AG09309 (cell line): ENCODE results near the gene ALOXE3.

Source experiments
- DNase-seq: peaks from one replicate; pipeline ENCODE4 v3.0.0-alpha.2; 2010; ENCODE audit warnings: low read depth
- H3K4me3 ChIP-seq: 2 replicates; pipeline ENCODE4 v1.5.1; 2011; ENCODE audit warnings: mild to moderate bottlenecking, low read depth, low read length, moderate library complexity; ENCODE audit not compliant: control insufficient read depth
- TF ChIP-seq, protein P1 (sequence below): IDR thresholded peaks from 2 replicates; pipeline ENCODE4 v1.5.1; 2011; ENCODE audit warnings: mild to moderate bottlenecking, low read depth, low read length, inconsistent platforms; ENCODE audit not compliant: insufficient read depth, control insufficient read depth; ENCODE audit errors: missing control alignments

Gene ALOXE3

DNA sequence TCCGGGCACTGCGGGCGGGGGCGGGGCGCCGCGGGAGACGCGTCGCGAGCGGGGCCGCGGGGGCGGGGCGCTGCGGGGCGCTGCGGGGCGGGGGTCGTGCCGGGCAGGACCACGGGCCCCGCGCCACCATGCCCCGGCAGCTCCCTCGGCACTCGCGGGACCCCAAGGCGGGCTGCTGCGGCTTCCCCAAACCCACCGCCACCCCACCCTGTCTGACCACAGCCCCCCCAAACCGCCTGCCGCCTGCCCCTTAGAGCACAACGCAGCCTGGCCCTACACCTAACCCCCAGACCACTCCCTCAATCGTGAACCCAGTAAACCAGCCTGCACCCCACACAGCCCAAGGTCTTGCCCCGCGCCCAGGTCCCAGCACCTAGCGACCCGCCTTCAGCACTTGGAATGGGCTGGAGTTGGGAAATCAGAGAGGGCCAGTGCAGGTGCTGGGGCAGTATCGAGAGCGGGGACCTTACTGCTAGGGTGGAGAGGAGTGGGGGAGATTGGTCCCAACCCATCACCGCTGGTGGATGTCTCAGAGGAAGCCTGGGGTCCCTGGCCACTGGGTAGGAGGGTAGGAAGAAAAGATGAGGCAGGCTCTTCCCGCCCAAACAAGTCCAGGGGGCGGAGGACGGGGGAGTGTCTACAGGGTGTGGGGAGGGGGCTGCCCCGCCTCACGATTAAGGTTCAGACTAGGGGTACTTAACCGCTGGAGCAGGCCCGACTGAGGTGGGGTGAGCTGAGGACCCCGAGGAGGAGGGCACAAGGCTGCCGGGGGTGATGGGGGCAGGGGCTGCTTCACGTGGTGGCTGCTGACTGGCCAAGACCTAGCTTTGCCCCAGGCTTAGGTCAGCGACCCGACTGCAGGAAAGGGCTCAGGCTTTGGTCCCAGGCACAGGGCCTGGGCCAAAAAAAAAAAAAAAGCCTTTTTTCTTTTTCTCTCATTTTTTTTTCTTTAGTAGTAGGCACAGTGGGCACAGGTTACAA is 45.0 kb upstream of the ALOXE3 start:
- no peak for DNase-seq
- TF ChIP-seq, protein P1, sequence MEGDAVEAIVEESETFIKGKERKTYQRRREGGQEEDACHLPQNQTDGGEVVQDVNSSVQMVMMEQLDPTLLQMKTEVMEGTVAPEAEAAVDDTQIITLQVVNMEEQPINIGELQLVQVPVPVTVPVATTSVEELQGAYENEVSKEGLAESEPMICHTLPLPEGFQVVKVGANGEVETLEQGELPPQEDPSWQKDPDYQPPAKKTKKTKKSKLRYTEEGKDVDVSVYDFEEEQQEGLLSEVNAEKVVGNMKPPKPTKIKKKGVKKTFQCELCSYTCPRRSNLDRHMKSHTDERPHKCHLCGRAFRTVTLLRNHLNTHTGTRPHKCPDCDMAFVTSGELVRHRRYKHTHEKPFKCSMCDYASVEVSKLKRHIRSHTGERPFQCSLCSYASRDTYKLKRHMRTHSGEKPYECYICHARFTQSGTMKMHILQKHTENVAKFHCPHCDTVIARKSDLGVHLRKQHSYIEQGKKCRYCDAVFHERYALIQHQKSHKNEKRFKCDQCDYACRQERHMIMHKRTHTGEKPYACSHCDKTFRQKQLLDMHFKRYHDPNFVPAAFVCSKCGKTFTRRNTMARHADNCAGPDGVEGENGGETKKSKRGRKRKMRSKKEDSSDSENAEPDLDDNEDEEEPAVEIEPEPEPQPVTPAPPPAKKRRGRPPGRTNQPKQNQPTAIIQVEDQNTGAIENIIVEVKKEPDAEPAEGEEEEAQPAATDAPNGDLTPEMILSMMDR = no peak
- H3K4me3 ChIP-seq = peak overlapping the region; percentile 97

DNA sequence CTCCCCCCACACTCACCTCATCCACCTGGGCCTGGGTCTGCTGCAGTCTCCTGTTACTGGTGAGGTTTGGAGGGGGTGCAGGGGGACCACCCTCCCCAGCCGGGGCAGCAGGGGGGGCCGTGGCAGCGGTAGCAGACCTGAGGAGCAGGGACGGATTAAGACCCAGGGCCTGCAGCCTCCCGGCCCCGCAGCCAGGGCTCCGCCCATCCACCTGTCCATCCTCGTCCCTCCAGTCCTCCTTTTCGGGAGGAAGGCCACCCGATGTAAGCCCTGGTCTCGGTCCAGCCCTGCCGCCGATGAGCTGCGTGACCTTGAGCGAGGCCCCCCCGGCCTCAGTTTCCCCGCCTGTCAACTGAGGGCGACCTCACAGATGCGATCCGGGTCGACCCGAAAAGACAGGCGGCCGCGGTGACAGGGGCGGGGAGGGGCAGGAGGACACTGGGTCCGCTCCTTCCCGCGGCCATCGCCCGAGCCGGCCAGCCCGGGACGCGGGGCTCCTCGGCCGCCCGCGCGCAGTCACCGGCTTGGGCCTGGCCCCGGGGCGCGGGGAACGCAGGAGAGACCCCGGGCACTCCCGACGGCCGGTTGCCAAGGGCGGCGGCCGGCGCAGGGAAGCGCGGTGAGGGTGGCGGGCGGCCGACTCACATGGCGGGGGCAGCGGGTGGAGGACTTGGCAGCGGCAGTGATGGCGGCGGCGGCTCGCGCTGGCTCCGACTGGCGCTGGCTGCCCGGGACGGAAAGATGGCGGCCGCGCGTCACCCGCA is 44.1 kb upstream of the ALOXE3 start, which contains the start of gene VAMP2:
TSS of gene VAMP2 (minus strand) at position 716 of the 764 bp plus-strand sequence. CDS start at position 647, 69 bp downstream.
- TF ChIP-seq, protein P1 = no peak
- no peak for DNase-seq
- H3K4me3 ChIP-seq = peak within 1 kb of the TSS; percentile 97

DNA sequence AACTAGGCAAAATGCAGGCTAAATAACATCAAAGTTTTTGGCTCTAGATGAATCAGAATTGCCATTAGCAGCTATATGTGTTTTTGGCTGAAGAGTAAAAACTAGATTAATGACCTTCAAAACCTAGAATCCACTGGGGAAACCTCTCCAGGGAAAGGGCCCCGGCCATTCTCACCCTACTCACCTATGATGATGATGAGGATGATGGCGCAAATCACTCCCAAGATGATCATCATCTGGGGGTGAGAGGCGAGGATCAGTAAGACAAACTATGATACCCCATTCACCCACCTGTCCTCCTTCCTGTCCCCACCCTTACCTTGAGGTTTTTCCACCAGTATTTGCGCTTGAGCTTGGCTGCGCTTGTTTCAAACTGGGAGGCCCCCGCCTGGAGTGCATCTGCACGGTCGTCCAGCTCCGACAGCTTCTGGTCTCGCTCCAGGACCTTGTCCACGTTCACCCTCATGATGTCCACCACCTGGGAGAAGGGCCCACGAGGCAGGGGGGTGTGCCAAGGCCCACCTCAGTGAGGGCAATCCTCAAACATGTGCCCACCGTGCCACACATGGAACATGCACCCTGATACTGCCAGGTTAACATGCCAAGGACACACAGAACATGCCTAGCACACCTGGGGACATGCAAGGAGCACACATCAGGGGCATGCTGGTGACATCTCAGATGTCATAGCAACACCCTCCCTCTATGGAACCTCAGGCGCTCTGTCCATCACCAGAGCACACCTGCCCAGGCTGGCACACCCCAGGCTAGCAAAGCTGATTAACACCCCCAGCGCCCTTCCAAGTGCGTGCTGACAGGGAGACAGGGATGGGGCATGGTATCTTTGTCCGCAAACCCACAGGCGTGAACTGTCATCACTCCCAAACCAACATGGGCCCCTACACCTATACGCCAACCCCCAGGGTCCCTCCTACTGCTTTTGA is 43.2 kb upstream of the ALOXE3 start:
- H3K4me3 ChIP-seq = peak overlapping the region; percentile 97
- TF ChIP-seq, protein P1 = no peak
- DNase-seq = no peak

DNA sequence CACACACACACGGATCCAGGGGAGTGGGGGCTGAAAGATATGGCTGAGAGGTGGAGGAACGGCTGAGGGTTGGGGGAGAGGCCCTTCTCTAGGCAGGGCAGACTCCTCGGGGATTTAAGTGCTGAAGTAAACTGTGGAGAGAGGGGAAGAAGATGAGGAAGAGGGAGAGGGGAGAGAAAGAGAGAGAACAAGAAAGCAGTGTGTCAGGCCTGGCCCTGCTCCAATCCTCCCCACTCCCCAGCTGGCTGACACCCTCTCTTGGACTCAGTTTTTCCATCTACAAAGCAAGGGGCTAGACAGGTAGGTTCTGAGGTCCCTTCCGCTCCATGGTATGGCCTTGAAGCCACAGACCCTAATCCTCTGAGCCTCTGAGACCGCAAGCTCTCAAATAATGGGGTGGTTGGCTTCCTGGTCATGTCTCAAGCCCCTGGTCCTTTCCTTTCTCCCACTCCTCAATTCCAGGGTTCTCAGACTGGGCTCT is 42.5 kb upstream of the ALOXE3 start:
- no peak overlapping the region for H3K4me3 ChIP-seq
- TF ChIP-seq, protein P1 = no peak
- no peak for DNase-seq

DNA sequence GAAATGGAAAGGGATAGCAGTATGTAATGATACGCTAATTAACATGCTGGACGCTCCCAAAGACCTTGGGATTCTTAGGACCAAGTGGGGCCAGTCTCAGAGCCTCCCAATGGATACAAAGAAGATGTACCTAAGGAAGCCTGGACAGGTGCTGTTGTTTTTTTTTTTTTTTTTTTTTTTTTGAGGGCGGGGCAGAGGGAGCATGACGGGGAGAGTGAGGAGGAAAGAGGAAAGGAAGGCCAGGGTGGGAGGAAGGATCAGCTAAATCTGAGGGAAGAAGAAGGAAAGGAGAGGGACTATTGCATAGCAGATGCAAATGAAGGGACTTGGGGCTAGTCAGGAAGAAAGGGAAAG is 41.9 kb upstream of the ALOXE3 start:
- TF ChIP-seq, protein P1 = no peak
- no peak for DNase-seq
- H3K4me3 ChIP-seq = no peak overlapping the region
